Measurements from ENCODE around the gene PAFAH1B2. TPM values are rescaled to one million over a fixed set of nuclear protein-coding genes. Genes with fewer than 3 reads are reported as not detected.

PAFAH1B2 gene
- polyA plus RNA-seq, 3 donors from 2014 or later: 16.0 to 23.7 (median 17.5) TPM

DNA sequence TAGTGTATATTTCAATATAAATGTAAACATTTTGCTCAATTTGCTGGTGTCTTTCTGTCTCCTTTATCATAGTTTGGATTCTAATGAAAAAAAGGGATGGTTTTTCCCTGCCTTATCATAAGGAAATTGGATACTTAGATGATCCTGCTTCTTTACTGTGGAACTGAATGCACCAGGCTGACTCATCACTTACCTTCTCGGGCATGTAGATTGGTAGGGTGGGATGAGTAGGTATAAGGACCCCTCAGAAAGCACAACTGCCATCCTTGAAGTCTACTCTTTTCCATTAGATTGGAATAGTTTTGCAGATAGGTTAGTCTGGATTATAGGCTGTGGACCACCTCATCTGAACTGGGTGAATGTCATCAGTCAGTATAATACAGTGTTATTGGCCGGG, 26.9 kb downstream of the PAFAH1B2 start:
- peaks cover 5 to 9% of the 10 kb centered on the region in 2 donors for H3K4me1 Mint-ChIP-seq
- no peaks in the 10 kb centered on the region for H3K27me3 Mint-ChIP-seq (ENCODE audit: low read depth in 3 of 3)
- no peak overlapping the region for H3K4me3 Mint-ChIP-seq
- H3K27ac Mint-ChIP-seq: peak overlapping the region in 1 of 6 donors; percentile 3
- no peaks in the 10 kb centered on the region for H3K9me3 Mint-ChIP-seq
- peaks cover 0 to 23% (median 23%) of the 10 kb centered on the region in 3 donors for H3K36me3 Mint-ChIP-seq
- DNase-seq: no peak

DNA sequence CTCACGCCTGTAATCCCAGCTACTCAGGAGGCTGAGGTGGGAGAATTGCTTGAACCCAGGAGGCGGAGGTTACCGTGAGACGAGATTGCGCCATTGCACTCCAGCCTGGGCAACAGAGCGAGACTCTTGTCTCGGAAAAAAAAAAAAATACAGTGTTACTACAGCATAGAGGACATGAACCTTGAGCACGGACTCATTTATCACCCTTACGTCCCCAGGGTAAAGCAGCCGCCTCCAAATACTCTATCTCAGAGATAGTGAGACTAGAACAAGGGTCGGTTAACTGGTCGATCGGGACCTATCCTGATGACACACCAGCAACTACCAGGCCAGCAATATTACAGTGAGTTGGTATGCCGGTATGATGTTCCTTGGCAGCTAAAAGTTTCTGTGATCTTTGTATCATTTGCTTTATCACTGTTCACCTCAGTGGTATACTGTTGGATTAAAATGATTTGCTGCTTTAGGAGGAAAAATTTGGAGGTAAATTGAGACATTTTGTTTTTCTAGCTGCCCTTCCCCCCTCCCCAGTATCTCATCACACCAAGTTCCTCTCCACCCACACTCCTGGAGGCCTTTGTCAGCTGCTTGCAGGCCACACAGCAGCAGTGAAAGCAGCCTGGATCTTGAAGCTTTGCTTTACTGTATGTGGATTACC, 27.4 kb downstream of the PAFAH1B2 start:
- peak overlapping the region in 4 of 6 donors; percentile 14 to 69 (median 22) for H3K27ac Mint-ChIP-seq
- no peak overlapping the region for H3K4me3 Mint-ChIP-seq

DNA sequence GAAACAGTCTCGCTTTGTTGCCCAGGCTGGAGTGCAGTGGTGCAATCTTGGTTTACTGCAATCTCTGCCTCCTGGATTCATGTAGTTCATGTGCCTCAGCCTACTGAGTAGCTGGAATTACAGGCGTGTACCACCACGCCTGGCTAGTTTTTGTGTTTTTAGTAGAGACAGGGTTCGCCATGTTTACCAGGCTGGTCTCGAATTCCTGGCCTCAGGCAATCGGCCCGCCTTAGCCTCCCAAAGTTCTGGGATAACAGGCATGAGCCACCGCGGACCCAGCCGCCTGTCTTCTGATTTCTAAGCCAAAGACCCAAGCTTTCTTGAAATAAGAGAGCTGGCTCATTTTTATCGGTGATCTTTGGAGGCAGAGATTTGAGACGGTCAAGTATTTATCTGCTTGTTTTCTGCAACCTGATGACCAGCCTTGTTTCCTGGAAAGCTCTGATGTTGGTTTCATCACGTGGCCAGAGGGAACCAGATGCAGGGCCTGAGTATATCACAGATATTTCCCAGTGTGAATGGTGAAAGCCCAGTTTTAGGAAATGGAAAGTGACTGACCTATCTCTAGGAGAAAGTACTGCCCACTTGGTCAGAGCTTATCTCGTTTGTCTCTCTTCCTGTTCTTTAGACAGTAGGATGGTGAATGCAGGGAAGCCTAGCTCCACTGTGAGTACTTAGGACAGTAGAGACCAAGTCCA, 28.8 kb downstream of the PAFAH1B2 start:
- Mint-ChIP-seq H3K4me3 (no peak overlapping the region), H3K27ac (peak overlapping the region; percentile 19 to 81 (median 43)), H3K9me3 (no peaks in the 10 kb centered on the region), H3K27me3 (ENCODE audit: low read depth in 3 of 3) (no peaks in the 10 kb centered on the region), H3K4me1 (peaks cover 6 to 11% of the 10 kb centered on the region in 2 donors), H3K36me3 (peaks cover 0 to 12% (median 8%) of the 10 kb centered on the region in 3 donors)
- DNase-seq: no peak

More for the DNA sequence above, 27.4 kb downstream of the PAFAH1B2 start:
- Mint-ChIP-seq H3K9me3 (no peaks in the 10 kb centered on the region), H3K36me3 (peaks cover 0 to 18% (median 17%) of the 10 kb centered on the region in 3 donors), H3K27me3 (ENCODE audit: low read depth in 3 of 3) (no peaks in the 10 kb centered on the region), H3K4me1 (peaks cover 5 to 9% of the 10 kb centered on the region in 2 donors)
- DNase-seq: no peak

DNA sequence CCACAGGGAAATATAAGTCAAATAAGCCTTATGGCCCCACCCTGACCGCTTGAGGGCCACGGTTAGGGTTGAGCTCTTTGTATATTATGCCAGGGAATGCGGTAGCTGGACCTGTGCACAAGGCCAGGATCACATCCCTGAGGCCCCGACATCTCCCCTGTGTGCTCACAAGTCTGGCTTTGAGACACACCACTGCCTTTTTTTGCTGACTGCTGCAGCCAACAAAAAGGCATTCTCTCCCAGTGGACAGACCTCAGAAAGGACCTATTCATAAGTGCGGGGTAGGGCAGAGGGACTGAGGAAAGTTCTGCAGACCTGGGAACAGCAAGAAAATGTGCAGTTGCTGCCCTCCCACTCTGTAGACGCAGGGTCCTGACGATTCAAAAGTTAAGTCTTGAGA, 31.0 kb downstream of the PAFAH1B2 start:
- Mint-ChIP-seq H3K27ac (peak overlapping the region in 3 of 6 donors; percentile 36 to 56 (median 40)), H3K4me3 (no peak overlapping the region), H3K9me3 (no peaks in the 10 kb centered on the region), H3K36me3 (peaks cover 0 to 7% (median 0%) of the 10 kb centered on the region in 3 donors), H3K4me1 (peaks cover 25 to 29% of the 10 kb centered on the region in 2 donors), H3K27me3 (ENCODE audit: low read depth in 3 of 3) (peaks cover 0 to 8% (median 3%) of the 10 kb centered on the region in 3 donors)
- no peak for DNase-seq

DNA sequence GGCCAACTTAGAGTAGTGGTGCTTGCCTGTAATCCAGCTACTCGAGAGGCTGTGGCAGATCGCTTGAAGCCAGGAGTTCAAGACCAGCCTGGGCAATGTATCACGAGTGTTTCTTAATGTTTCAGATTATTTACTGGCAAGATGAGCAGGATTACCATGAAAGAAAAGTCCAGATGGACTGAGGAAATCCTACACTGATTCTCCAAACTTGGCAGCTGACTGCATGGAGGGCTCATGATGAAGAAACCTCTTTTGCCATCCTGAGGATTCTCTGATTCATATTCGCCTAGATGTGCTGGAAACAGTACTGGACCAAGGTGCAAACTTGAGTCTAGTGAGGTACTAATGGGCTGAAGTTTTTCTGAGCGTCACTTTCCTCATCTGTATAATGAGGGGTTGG, 31.7 kb downstream of the PAFAH1B2 start:
- no peak for DNase-seq
- Mint-ChIP-seq H3K4me1 (peaks cover 29 to 35% of the 10 kb centered on the region in 2 donors), H3K9me3 (no peaks in the 10 kb centered on the region), H3K27me3 (ENCODE audit: low read depth in 3 of 3) (peaks cover 0 to 8% (median 3%) of the 10 kb centered on the region in 3 donors), H3K27ac (peak overlapping the region in 3 of 6 donors; percentile 40 to 56 (median 46)), H3K36me3 (no peaks in the 10 kb centered on the region), H3K4me3 (no peak overlapping the region)

DNA sequence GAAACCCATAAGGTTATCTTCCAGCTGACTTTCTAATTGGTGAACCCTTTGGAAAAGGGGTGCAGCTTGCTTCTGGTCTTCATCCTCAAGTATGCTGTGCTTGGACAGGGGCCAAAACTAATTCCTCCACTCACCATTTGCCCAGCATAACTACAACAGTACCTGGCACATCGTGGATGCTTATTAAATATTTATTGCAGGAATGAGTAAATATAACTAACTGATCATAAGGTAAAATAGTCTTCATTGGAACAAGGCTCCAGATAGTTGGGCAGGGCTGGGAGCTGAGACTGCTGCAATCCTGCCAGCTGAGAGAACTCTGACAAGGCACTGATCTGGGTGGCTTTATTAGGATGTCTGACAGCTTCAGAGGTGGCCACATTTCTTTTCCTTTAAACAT, 32.1 kb downstream of the PAFAH1B2 start:
- H3K27ac Mint-ChIP-seq: peak overlapping the region in 2 of 6 donors; percentile 25 to 45
- no peaks in the 10 kb centered on the region for H3K9me3 Mint-ChIP-seq
- no peak overlapping the region for H3K4me3 Mint-ChIP-seq
- no peaks in the 10 kb centered on the region for H3K36me3 Mint-ChIP-seq
- peaks cover 0 to 8% (median 3%) of the 10 kb centered on the region in 3 donors for H3K27me3 Mint-ChIP-seq (ENCODE audit: low read depth in 3 of 3)
- DNase-seq: no peak
- H3K4me1 Mint-ChIP-seq: peaks cover 33 to 39% of the 10 kb centered on the region in 2 donors

DNA sequence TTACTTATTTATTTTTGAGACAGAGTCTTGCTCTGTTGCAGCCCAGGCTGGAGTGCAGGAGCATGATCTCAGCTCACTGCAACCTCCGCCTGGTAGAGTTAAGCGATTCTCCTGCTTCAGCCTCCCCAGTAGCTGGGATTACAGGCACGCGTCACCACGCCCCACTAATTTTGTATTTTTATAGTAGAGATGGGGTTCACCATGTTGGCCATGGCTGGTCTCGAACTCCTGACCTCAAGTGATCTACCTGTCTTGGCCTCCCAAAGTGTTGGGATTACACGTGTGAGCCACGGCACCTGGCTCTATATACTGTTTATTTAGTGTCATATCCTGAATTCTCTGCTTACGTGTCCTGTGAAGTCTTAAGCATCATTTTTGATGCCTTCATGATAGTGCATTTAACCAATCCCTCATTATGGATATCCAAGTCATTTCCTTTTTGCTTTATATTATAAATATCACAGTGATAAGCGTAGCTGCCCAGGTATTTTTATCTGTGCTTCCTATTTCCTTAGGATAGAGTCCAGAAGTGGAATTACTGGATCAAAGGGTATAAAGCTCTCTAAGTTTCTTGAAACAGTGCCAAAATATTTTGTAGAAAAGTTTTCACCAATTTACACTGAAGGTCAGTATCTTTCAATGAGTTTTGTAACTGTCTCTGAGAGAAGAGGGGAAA, 33.6 kb downstream of the PAFAH1B2 start:
- Mint-ChIP-seq H3K4me1 (peaks cover 35 to 41% of the 10 kb centered on the region in 2 donors), H3K27me3 (ENCODE audit: low read depth in 3 of 3) (peaks cover 2 to 8% (median 3%) of the 10 kb centered on the region in 3 donors), H3K9me3 (no peaks in the 10 kb centered on the region), H3K36me3 (peaks cover 0 to under 1% (median under 1%) of the 10 kb centered on the region in 3 donors), H3K4me3 (peak overlapping the region; percentile 94 to 97 (median 94)), H3K27ac (peak overlapping the region; percentile 79 to 98 (median 94))
- DNase-seq: no peak

DNA sequence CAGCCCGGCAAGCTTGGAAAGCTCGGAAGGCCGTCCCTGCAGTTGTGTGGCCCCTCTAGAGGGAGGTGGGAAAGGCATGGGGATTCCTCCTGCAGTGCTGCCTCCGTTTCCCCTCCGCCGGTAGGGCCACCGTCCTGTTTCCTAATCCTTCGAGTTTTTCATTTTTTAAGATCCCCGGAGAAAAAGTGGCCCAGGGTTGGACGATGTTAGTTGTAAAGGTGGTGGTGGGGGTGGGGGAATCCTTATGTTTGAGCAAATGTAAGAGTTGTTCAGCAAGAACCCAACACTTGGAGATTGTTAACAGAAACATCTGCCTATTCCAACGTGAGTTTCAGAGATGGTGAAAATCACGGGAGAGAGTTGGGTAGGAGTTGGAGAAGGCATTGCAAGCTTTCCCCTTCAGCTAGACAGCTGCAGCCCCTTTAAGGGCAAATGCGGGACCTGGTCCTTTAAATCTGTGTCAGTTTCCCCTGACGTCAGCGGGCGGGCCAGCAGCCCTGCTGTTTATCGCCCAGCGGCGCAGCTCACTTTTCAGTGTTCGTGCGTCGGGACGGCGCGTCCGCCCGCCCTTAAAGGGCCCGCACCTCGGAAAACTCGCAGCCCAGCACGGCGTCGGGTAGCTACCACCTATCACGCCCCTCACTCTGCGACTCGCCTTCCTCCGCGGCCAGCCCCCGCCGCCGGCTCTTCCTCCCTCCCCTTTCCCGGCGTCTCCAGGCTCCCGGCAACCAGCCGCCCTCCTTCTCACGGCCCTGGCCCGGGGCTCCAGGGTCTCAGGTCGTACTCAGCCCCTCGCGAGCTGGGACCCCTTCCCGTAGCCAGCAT, 34.3 kb downstream of the PAFAH1B2 start, which contains the start of gene SIDT2:
Gene SIDT2, plus strand, starts transcription at position 534 of the 825 bp plus-strand sequence. CDS start 521 bp downstream, outside the sequence.
- peaks cover 31 to 38% of the 10 kb centered on the region in 2 donors for H3K4me1 Mint-ChIP-seq
- peaks cover 2 to 8% (median 3%) of the 10 kb centered on the region in 3 donors for H3K27me3 Mint-ChIP-seq (ENCODE audit: low read depth in 3 of 3)
- peaks cover 0 to 3% (median 3%) of the 10 kb centered on the region in 3 donors for H3K36me3 Mint-ChIP-seq
- no peaks in the 10 kb centered on the region for H3K9me3 Mint-ChIP-seq
- DNase-seq: peak; percentile 85 to 86 (median 86)
- peak within 1 kb of the TSS; percentile 94 to 97 (median 94) for H3K4me3 Mint-ChIP-seq
- peak within 1 kb of the TSS; percentile 89 to 98 (median 95) for H3K27ac Mint-ChIP-seq

DNA sequence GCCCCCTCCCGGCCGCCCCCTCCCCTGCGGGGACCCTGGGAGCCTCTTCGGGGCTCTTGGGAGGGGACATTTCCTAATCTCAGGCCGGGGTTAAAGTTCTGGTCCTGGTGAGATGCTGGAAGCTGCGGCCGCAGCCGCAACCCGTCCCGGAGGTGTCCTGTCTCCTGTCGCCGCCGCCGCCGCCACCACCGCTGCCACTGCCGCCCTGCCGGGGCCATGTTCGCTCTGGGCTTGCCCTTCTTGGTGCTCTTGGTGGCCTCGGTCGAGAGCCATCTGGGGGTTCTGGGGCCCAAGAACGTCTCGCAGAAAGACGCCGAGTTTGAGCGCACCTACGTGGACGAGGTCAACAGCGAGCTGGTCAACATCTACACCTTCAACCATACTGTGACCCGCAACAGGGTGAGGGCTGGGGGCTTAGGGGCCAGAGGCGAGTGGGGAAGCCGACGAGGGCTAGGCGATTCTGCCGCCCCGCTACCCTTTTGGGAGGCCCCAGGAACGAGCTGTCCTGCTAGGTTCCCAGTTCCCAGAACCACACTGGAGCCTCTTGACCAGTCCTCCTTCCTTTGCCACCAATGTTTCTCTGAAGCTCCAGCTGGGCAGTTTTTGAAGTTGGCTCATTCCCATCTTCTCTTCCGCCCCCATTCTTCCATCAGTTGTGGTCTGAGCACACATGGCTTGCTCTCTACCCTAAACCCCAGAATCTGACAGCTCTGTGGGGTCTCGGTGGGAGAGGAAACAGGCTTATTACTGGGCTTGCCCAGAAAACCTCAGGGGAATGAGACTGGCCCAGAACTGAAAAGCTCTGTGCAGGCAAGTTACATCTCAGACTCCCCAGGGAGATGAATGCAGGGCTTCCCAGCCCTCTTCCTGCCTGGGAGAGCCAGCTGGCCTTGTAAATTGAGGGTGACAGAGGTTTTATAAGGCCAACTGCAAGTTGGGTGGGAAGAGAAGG, 35.2 kb downstream of the PAFAH1B2 start:
- peak overlapping the region; percentile 94 to 97 (median 94) for H3K4me3 Mint-ChIP-seq
- peaks cover 30 to 32% of the 10 kb centered on the region in 2 donors for H3K4me1 Mint-ChIP-seq
- peak overlapping the region; percentile 89 to 98 (median 94) for H3K27ac Mint-ChIP-seq
- H3K36me3 Mint-ChIP-seq: peaks cover 0 to 7% (median 3%) of the 10 kb centered on the region in 3 donors
- peak; percentile 72 to 77 (median 75) for DNase-seq
- peaks cover 2 to 8% (median 3%) of the 10 kb centered on the region in 3 donors for H3K27me3 Mint-ChIP-seq (ENCODE audit: low read depth in 3 of 3)
- no peaks in the 10 kb centered on the region for H3K9me3 Mint-ChIP-seq

DNA sequence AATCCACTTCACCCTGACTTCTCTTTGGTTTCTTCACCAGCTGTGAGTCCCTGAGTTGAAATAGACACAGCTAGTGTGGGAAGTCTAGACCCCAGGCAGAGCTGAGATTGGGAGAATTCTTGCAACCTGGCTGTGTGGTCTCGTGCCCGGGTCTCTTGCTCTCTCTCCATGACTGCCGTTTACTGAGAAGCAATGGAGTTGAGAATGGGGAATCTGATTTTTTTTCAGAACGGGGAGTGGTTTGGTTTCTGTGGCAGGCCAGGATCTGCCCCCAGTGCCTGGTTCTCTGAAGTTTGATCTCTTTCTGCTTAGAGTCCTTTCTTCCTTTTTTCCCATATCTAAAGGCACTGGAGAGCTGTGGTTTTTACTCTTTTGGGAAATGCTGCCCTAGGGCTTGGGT, 35.9 kb downstream of the PAFAH1B2 start:
- Mint-ChIP-seq H3K27ac (peak overlapping the region; percentile 39 to 98 (median 94)), H3K27me3 (ENCODE audit: low read depth in 3 of 3) (peaks cover 2 to 8% (median 3%) of the 10 kb centered on the region in 3 donors), H3K36me3 (peaks cover 0 to 8% (median 3%) of the 10 kb centered on the region in 3 donors), H3K4me1 (peaks cover 30 to 32% of the 10 kb centered on the region in 2 donors), H3K9me3 (no peaks in the 10 kb centered on the region), H3K4me3 (peak overlapping the region; percentile 94 to 97 (median 94))
- no peak for DNase-seq

DNA sequence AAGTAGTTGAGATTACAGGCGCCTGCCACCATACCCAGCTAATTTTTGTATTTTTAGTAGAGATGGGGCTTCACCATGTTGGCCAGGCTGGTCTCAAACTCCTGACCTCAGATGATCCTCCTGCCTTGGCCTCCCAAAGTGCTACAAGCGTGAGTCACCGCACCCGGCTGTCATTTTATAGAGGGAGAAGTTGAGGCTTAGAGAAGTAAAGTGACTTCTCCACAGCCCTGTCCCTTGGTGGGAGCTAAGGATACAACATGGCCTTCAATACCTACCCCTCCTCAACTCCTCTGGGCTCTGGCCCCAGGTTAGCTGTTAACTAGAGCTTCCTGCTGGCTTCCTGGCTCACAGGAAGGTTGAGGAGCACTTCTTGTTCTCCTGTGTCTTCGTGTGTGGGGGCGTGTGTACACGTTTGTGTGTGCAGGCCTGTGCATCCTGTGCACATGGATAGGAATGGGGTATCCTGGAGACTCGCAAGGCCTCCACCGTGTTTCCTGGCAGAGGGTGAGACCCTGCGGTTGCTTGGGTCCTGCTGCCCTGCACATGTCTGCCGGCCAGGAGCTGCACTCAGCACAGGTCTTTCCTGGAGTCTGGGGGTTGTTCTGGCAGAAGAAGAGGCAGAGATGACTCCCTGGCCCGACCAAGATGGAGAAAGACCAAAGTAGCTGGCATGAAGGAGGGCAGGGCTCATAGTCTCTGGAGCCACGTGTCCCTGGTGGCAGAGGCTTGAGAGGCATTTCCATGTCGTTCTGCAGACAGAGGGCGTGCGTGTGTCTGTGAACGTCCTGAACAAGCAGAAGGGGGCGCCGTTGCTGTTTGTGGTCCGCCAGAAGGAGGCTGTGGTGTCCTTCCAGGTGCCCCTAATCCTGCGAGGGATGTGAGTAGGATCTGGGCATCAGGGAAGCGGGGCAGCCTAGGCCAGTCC, 36.8 kb downstream of the PAFAH1B2 start:
- peak; percentile 12 to 47 (median 20) for DNase-seq
- Mint-ChIP-seq H3K4me3 (peak overlapping the region; percentile 52 to 97 (median 94)), H3K4me1 (peaks cover 30 to 32% of the 10 kb centered on the region in 2 donors), H3K9me3 (no peaks in the 10 kb centered on the region), H3K27ac (peak overlapping the region in 5 of 6 donors; percentile 42 to 94 (median 58)), H3K36me3 (peaks cover 0 to 13% (median 3%) of the 10 kb centered on the region in 3 donors), H3K27me3 (ENCODE audit: low read depth in 3 of 3) (peaks cover 2 to 8% (median 3%) of the 10 kb centered on the region in 3 donors)

Measured in immature natural killer cell (primary cell).